A673 (cell line): ENCODE measurements around the gene DDN.

Source experiments
- CTCF ChIP-seq: fragments of 300-800, 200-600 bp; sonication (generic); conservative IDR thresholded peaks from 2 replicates; pipeline ENCODE4 v1.5.1; 2017; ENCODE audit warnings: low read depth, mild to moderate bottlenecking, antibody characterized with exemption, low read length, moderate library complexity, mixed read lengths
- EZH2 ChIP-seq: fragments of 200-600 bp; sonication (generic); IDR thresholded peaks from 2 replicates; pipeline ENCODE4 v1.6.1; 2017; ENCODE audit warnings: borderline replicate concordance, low read depth, mild to moderate bottlenecking, mixed read lengths, antibody characterized with exemption, low read length; ENCODE audit not compliant: poor library complexity, severe bottlenecking

- TF ChIP-seq EZH2 (no peak), CTCF (peak; percentile 85)
Observed at GRCh38 chr12:48996794-48997718, 2.1 kb downstream of the DDN start.
